ENCODE results near the gene TTLL5. TPM values are rescaled to one million over a fixed set of nuclear protein-coding genes. Genes with fewer than 3 reads are reported as not detected.

Gene TTLL5
- total and polyA plus RNA-seq, 10 of the 15 experiments (the other 5 are each of a cell fraction or from before 2014, with no cell fraction given) = 3.2 to 25.9 (median 13.8) TPM

- H3K4me2 ChIP-seq (ENCODE audit: control insufficient read depth, insufficient read depth) = no peak overlapping the region
- no peak for FAIRE-seq
- H3K9me3 ChIP-seq (replicated peaks; ENCODE audit: control insufficient read depth, insufficient read depth, low read length) = no peaks in the 10 kb centered on the region
- no peaks in the 10 kb centered on the region; the same call in 1 of the 2 replicates for H4K20me1 ChIP-seq (ENCODE audit: control insufficient read depth, insufficient read depth)
- RAD21 ChIA-PET (ENCODE audit: unreplicated experiment) = no interaction called here
- H2AFZ ChIP-seq (ENCODE audit: control insufficient read depth, low read depth, low read length) = no peak overlapping the region
- no peaks in the 10 kb centered on the region for H3K27me3 ChIP-seq (replicated peaks in 1 of 2; ENCODE audit: control insufficient read depth in 2 of 2, insufficient read depth in 2 of 2, low read length in 1 of 2)
- H3K4me1 ChIP-seq (ENCODE audit: control insufficient read depth, insufficient read depth, low read length) = no peaks in the 10 kb centered on the region
- intact Hi-C loops (cut with micrococcal nuclease; ENCODE audit: unreplicated experiment) (no loop called here), in situ Hi-C loops (cut with MboI) (no loop called here)
- H3K79me2 ChIP-seq (ENCODE audit: control insufficient read depth, insufficient read depth, low read length) = no peaks in the 10 kb centered on the region
- 33% methylated on average over 3 of the region's 3 CpGs for WGBS (ENCODE audit: insufficient coverage, insufficient replicate concordance, low lambda C conversion rate, missing lambda C conversion rate)
- POLR2A ChIA-PET = no interaction called here
- no TSS peak for BruUV-seq (replicated peaks)
- no peak for DNase-seq (ENCODE audit: low read depth, low spot score)
- ATAC-seq = no peak
- no peak overlapping the region for H3K4me3 ChIP-seq
- H3K9ac ChIP-seq (ENCODE audit: control insufficient read depth, insufficient read depth, low read length) = no peak overlapping the region
- no peak overlapping the region for H3K27ac ChIP-seq (ENCODE audit: control insufficient read depth, insufficient read depth)
- SMC1A ChIA-PET (ENCODE audit: uncharacterized antibody, unreplicated experiment) = interaction anchor here (6.3 kb wide), 1 partner anchor 50 kb away, joined by 43 read pairs; the partner anchor contains the start of gene FLVCR2
- no peaks in the 10 kb centered on the region for H3K36me3 ChIP-seq (ENCODE audit: control insufficient read depth in 2 of 2, insufficient read depth in 2 of 2, low read length in 1 of 2)
- CTCF ChIA-PET = interaction anchor here (0.5 to 1.3 kb wide), 3 partner anchors 22 to 113 kb away, joined by 3 read pairs; no protein-coding TSS in a partner anchor
- TF ChIP-seq EZH2 (IDR thresholded peaks at IDR 0.05; ENCODE audit: borderline replicate concordance, control insufficient read depth, low read depth, low read length) (no peak), E4F1 (IDR thresholded peaks at IDR 0.05; ENCODE audit: borderline replicate concordance, partially characterized antibody) (no peak), CBFB (IDR thresholded peaks at IDR 0.05; ENCODE audit: low read depth) (no peak), PAX8 (IDR thresholded peaks at IDR 0.05) (no peak), YY1 (IDR thresholded peaks at IDR 0.05; ENCODE audit: low read depth, low read length) (no peak), SMAD5 (IDR thresholded peaks at IDR 0.05; ENCODE audit: low read depth) (no peak), SREBF1 (IDR thresholded peaks at IDR 0.05; ENCODE audit: low read length) (no peak), NRF1 (conservative IDR thresholded peaks at IDR 0.05; ENCODE audit: low read depth, low read length) (no peak), RELA (IDR thresholded peaks at IDR 0.05; ENCODE audit: borderline replicate concordance, partially characterized antibody) (no peak), MEF2B (IDR thresholded peaks at IDR 0.05; ENCODE audit: partially characterized antibody, poor library complexity, severe bottlenecking) (no peak), ZZZ3 (IDR thresholded peaks at IDR 0.05; ENCODE audit: control insufficient read depth, insufficient read length, low read depth) (no peak), ATF3 (IDR thresholded peaks at IDR 0.05; ENCODE audit: borderline replicate concordance, extremely low read depth, low read depth, low read length) (no peak), IKZF1 (conservative IDR thresholded peaks at IDR 0.05) (no peak), NR2C2 (IDR thresholded peaks at IDR 0.05; ENCODE audit: borderline replicate concordance, control insufficient read depth, insufficient read length, low read depth) (no peak)
Observed at GRCh38 chr14:75626863-75627262, 34.2 kb upstream of the TTLL5 start.
